SK-MEL-5 (cell line): ENCODE data around the gene ZC3H14. TPM values are rescaled to one million over a fixed set of nuclear protein-coding genes. Genes with fewer than 3 reads are reported as not detected.

Source experiments
- DNase-seq: peaks from one replicate; pipeline ENCODE4 v3.0.0-alpha.2; 2016; ENCODE audit warnings: low read depth, low spot score
- in situ Hi-C: cut with HindIII; loops from 2 replicates; pipeline ENCODE4 v1.10.0; 2016; ENCODE audit warnings: low sequenced_read_pairs, high pct_unique_total_duplicates, low pct_unique_long_range_greater_than_20kb
- total RNA-seq: library from RNA; depleted of rRNA; stranded (reverse); fragments of >200 nt; shearing (Covaris generic); gene quantifications from 2 replicates; pipeline ENCODE4 v1.2.3, GENCODE V29; 2014

Gene ZC3H14
- total RNA-seq, 1 experiment from 2014 or later = 66.1 TPM

- DNase-seq = no peak
- in situ Hi-C loops = no loop called here
Measured at GRCh38 chr14:88546621-88547385, 16.0 kb upstream of the ZC3H14 start.

GRCh38 chr14:88547386-88547780 is 15.5 kb upstream of the ZC3H14 start:
- DNase-seq = no peak
- in situ Hi-C loops = no loop called here

GRCh38 chr14:88550078-88550477 is 12.8 kb upstream of the ZC3H14 start:
- DNase-seq = no peak
- in situ Hi-C loops = no loop called here

- peak; percentile 74 for DNase-seq
- in situ Hi-C loops = no loop called here
Measured at GRCh38 chr14:88551094-88551870, 11.6 kb upstream of the ZC3H14 start.

- no peak for DNase-seq
- in situ Hi-C loops = no loop called here
Measured at GRCh38 chr14:88551980-88552431, 10.8 kb upstream of the ZC3H14 start.

GRCh38 chr14:88552876-88553275 is 10.0 kb upstream of the ZC3H14 start:
- in situ Hi-C loops = no loop called here
- DNase-seq = no peak

- peak; percentile 3 for DNase-seq
- in situ Hi-C loops = no loop called here
Measured at GRCh38 chr14:88553886-88554456, 8.9 kb upstream of the ZC3H14 start.

- in situ Hi-C loops = no loop called here
- peak; percentile 55 for DNase-seq
Measured at GRCh38 chr14:88554457-88555286, 8.2 kb upstream of the ZC3H14 start, which contains the start of gene PTPN21. PTPN21 (minus strand) TSS chr14:88555007; CDS start chr14:88550417, 4,590 bp downstream.

- in situ Hi-C loops = no loop called here
- no peak for DNase-seq
Measured at GRCh38 chr14:88556581-88556980, 6.3 kb upstream of the ZC3H14 start.

- DNase-seq = peak; percentile 76
- in situ Hi-C loops = no loop called here
Measured at GRCh38 chr14:88559852-88560251, 3.0 kb upstream of the ZC3H14 start.

- in situ Hi-C loops = no loop called here
- DNase-seq = no peak
Measured at GRCh38 chr14:88562532-88562830, 356 bp upstream of the ZC3H14 start.

GRCh38 chr14:88563845-88564244 is 1.0 kb downstream of the ZC3H14 start:
- in situ Hi-C loops = no loop called here
- no peak for DNase-seq

GRCh38 chr14:88565427-88565826 is 2.6 kb downstream of the ZC3H14 start:
- in situ Hi-C loops = no loop called here
- no peak for DNase-seq

GRCh38 chr14:88568196-88568595 is 5.4 kb downstream of the ZC3H14 start:
- DNase-seq = no peak
- in situ Hi-C loops = no loop called here

GRCh38 chr14:88572117-88572516 is 9.3 kb downstream of the ZC3H14 start:
- in situ Hi-C loops = no loop called here

GRCh38 chr14:88576222-88576621 is 13.4 kb downstream of the ZC3H14 start:
- DNase-seq = no peak
- in situ Hi-C loops = no loop called here

More at GRCh38 chr14:88572117-88572516, 9.3 kb downstream of the ZC3H14 start:
- no peak for DNase-seq

GRCh38 chr14:88584451-88584850 is 21.6 kb downstream of the ZC3H14 start:
- DNase-seq = no peak
- in situ Hi-C loops = no loop called here

GRCh38 chr14:88588081-88588480 is 25.2 kb downstream of the ZC3H14 start:
- in situ Hi-C loops = no loop called here
- no peak for DNase-seq
